Activated T-cell treated with anti-CD3 and anti-CD28 coated beads, Interleukin-2, amount 50 U/mL, for 48 hours (primary cell): ENCODE measurements around the gene KRTCAP3.
"Not testable (repeated sequence)": the region's sequence is repeated elsewhere in the genome, so short reads cannot be mapped to it uniquely, and the experiment has no call there.

ENCODE experiments used
- DNase-seq, 2 experiments: peaks; one replicate each; pipeline ENCODE4 v3.0.0-alpha.2; 2020

Gene KRTCAP3, protein sequence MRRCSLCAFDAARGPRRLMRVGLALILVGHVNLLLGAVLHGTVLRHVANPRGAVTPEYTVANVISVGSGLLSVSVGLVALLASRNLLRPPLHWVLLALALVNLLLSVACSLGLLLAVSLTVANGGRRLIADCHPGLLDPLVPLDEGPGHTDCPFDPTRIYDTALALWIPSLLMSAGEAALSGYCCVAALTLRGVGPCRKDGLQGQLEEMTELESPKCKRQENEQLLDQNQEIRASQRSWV

DNA sequence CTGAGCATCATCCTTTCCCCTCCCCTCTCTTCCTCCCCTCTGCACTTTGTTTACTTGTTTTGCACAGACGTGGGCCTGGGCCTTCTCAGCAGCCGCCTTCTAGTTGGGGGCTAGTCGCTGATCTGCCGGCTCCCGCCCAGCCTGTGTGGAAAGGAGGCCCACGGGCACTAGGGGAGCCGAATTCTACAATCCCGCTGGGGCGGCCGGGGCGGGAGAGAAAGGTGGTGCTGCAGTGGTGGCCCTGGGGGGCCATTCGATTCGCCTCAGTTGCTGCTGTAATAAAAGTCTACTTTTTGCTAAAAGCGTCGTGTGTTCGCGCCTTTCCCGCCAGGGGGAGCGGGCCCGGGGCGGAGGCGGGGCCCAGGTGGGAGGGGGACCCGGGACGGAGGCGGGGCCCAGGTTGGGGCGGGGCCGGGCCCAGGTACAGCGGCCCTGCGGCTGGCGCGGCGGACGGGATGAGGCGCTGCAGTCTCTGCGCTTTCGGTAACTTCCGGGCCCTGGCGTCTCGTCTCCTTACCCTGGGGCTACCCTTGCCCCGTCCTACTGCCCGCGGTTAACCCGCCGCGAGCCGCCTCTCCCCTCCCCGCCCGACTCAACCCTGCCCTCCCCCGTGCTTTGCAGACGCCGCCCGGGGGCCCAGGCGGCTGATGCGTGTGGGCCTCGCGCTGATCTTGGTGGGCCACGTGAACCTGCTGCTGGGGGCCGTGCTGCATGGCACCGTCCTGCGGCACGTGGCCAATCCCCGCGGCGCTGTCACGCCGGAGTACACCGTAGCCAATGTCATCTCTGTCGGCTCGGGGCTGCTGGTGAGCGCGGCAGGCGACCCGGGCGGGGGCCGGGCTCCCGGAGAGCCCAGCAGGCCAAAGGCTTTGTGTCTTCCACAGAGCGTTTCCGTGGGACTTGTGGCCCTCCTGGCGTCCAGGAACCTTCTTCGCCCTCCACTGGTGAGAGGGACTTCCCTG, at the start of gene KRTCAP3:
Gene KRTCAP3, plus strand, starts transcription at position 424 of the 962 bp plus-strand sequence. Its CDS starts 32 bp downstream, at position 456.
- peak; percentile 38 to 56 for DNase-seq

DNA sequence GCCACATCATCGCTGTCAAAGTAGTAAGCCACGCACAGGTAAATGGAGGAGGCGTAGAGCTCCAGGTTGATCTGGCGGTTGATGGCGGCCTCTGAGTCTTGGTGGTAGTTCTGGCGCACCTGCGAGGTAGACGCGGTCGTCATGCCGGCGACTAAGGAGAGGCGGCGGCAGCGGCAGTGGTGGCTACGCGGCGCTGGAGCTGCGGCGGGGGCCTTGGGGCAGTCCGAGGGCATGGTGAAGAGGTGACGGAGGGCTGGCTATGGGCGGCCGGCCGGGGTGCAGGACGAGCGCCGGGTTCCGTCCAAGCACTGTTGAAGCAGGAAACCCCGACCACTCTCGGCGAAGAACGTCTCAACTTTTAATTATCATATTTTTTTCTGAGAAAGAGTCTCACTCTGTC, 49.0 kb upstream of the KRTCAP3 start:
- DNase-seq = no peak

DNA sequence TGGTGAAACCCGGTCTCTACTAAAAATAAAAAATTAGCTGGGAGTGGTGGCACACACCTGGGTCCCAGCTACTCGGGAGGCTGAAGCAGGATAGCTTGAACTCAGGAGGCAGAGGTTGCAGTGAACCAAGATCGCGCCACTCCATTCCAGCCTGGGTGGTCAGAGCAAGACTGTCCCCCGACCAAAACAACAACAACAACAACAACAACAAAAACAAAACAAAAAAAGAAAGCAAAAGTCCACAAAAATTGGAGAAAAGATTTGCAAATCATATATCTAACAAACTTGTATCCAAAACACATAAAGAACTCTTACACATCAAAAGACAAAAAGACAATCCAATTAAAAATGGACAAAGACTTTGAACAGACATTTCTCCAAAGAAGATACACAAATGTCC, 43.2 kb upstream of the KRTCAP3 start:
- DNase-seq = no peak

DNA sequence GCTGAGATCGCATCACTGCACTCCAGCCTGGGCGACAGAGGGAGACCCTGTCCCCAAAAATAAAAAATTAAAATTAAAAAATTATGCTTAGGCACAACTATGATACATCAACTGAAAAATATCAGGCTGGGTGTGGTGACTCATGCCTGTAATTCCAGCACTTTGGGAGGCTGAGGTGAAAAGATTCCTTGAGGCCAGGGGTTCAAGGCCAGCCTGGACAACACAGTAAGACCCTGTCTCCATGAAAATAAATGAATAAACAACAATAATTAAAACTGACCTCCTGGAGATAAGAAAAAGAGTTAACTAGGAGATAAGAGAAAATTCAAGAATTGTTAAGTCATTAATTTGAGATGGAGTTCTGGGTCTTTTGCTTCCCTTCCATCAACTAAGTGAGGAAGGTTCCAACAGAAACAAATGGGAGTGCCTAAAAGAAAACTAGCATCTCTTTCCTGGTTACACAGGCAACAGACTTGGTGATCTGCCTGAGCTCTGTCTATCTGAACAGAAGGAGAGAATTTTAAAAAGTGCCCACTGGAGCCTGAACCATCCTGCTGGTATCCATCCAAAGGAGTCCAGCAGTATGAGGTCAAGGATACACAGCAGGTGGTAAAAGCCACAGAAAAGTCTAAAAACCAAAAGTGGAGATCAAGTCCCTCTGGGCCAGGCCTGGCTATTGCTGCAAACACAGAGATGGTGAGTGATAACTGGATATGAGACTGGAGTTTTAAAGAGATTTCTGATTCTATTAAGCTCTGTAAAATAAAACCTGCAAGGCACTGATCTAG, 41.6 kb upstream of the KRTCAP3 start:
- DNase-seq = no peak

DNA sequence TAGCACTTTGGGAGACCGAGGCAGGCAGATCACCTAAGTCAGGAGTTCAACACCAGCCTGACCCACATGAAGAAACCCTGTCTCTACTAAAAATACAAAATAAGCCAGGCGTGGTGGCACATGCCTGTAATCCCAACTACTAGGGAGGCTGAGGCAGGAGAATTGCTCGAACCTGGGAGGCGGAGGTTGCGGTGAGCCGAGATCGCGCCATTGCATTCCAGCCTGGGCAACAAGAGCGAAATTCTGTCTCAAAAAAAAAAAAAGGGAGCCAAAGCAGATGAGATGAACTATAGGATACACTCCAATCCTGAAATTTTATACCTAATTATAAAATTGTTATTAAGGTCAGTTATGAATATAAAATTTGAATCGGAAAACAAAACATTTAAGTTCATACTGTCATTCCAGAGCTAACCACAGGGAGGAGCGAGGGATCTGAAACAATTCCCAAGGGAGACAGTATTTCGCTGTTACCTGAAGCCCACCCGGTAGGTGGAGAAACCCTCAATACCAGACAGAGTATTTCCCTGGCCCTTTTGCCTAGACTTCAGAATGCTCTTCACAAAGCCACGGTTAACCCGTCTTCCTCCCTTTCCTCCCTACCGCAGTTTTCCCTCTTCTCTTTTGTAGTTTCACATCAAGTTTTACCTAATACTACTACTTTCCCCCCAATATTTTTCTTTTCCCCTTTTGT, 34.2 kb upstream of the KRTCAP3 start:
- DNase-seq = no peak

DNA sequence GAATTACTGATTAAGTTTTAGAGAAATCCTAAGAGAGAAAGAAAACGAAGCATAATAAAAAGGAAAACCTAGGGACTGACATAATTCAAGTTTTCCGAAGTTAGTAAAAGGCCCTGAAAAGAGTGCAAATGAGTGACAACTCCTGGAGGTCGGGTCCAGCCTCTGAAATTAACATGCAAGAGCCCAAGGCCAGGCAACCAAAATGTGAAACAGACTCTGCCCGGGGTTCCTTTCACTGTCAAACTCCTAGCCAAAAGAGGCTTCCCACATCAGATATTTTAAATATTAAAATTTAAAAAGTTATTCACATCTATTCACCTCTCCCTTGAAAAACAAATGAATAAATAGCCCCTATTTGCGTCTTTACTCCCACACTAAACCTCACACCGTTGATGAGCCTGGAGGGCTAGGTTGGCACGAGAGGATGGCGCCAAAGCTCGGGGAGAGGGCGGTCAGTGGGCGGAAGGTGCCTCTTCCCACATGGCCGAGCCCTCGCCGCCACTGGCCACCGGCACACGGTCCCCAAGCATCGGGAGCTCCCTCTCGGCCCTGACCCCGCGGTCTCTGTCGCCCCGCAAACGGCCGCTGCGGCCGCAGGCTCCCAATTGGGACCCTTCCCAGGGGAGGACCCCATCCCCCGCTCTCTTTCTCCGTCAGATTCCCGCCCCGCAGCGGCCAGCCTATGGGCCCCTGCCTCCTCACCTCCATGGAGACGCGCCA, 33.4 kb upstream of the KRTCAP3 start:
- DNase-seq = no peak

DNA sequence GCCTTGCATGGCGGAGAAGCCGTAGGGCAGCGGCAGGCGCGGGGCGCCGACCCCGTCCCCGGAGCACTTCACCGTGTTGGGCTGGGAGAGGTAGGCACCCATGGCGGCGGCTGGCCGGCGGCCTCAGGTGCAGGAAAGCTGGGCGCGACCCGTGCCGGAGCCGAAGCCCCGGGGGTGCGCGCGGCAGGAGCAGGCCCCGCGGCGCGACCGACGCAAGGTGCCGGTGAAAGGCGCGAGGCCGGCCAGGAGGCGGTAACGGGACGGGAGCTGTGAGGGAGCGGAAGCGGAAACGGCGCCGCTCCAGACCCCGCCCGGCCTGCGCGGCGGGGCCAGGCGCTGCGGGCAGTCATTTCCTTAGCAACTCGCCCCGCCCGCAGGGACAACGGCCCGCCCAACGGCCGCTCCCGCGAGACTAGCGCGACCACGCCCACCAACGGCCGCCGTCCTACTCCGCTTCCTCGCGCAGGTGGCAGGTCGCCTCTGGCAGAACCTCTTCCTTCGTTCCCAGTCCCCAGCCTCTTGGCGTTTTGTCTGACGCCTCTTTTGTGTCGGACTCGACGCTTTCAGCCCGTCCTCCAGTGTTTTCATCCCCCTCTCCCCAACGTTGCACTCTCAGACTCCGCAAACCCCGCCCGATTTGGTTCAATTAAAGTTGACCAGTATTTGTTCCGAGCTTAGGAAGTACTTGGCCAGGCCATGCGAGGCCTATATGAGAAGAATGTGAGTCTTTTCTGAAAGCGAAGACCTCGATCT, 32.7 kb upstream of the KRTCAP3 start, which contains the start of gene PPM1G:
Gene PPM1G, minus strand, starts transcription at position 271 of the 753 bp plus-strand sequence. Its CDS starts 169 bp downstream, at position 102.
- peak; percentile 98 to 99 for DNase-seq

DNA sequence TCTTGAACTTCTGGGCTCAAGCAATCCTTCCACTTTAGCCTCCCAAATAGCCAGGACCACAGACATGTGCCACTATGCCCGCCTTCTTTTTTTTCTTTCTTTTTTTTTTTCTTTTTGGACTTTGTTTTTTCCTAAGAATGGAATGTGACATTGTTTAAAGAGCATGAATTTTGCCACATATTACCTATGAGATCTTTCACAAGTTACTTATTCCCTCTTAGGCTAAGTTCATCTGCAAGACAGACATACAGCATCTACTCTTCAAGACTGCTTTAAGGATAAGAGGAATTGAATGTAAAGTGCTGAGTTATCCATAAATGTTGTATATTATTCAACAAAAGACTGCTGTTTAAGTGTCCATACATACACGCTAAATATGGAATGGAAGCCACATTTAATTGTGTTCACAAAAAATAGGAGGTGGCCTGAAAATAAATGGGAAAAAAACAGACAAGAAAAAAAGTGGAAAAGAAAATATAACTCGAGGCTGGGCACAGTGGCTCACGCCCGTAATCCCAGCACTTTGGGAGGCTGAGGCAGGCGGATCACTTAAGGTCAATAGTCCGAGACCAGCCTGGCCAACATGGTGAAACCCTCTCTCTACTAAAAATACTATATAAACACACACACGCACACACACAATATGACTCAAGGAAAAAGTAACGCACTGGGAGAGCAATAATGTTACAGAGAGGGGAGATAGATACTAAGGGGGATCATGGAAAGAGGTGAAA, 29.6 kb upstream of the KRTCAP3 start:
- no peak for DNase-seq

DNA sequence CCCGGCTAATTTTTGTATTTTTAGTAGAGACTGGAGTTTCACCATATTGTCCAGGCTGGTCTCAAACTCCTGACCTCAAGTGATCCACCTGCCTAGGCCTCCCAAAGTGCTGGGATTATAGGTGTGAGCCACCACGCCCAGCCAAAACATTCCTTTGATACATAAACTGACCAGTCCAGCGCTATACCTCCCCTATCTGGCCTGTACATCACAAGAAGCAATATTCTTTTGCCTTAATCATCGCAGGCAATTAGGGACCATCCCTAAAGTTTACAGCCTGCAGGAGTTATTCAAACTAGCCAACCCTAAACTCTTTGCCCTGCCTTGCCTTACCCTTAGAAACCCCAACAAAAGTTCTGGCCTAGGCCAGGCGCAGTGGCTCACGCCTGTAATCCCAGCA, 26.0 kb upstream of the KRTCAP3 start:
- no peak for DNase-seq

DNA sequence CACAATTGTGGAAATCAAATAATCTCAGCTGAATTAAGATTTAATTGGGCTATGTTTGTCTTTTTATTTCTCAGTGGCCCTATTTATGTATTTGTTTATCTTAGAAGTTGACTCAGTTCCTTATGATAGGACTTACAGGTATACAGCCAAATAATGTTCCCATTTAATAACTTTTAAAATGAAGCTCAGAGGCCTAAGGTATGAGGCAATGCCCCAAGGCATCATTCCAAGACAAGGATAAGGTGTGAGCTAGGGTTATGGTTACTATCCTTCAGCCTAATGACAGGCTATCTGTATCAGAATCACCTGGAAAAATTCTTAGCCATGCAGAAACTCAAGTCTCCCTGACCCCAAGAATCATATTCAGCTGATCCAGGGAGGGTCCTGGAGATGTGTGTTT, 21.2 kb upstream of the KRTCAP3 start:
- no peak for DNase-seq

DNA sequence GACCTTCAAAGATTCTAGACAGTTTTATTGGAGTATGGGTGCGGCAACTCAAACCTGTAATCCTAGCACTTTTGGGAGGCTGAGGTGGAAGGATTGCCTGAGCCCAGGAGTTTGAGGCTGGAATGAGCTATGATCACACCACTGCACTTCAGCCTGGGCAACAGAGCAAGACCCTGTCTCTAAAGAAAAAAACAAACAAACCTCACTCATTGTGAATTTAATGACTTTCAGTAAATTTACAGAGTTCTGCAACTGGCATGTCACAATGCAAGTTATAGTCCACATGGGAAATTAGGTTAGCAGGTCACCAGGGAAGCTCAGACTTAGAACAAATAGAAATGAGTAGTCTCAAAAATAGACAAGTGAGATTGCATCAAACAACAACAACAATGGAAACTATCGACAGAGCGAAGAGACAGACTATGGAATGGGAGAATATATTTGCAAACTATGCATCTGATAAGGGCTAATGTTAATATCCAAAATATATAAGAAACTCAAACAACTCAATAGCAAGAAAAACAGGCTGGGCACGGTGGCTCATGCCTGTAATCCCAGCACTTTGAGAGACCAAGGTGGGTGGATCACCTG, 20.4 kb upstream of the KRTCAP3 start:
- DNase-seq = no peak

DNA sequence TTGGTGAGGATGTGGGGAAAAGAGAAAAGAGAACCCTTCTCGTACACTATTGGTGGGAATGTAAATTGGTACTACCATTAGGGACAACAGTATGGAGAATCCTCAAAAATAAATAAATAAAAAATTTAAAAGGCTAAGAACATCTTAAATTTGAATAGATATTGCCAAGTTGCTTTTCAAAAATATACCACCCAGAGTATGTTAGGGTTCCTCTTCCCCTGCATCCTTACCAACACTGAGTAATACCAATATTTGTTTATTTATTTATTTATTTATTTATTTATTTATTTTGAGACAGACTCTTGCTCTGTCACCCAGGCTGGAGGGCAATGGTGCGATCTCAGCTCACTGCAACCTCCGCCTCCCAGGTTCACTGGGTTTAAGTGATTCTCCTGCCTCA, 19.2 kb upstream of the KRTCAP3 start:
- DNase-seq = no peak

DNA sequence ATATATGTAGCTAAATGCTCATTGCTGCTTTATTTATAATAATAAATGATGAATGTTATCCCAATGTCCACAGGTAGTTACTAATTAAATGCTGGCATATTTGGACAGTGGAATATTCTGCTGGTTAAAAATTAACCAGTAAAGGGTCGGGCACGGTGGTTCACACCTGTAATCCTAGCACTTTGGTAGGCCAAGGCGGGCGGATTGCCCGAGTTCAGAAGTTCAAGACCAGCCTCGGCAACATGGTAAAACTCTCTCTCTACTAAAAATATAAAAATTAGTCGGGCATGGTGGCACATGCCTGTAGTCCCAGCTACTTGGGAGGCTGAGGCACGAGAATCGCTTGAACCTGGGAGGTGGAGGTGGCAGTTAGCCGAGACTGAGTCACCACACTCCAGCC, 17.1 kb upstream of the KRTCAP3 start:
- not testable (repeated sequence) for DNase-seq

DNA sequence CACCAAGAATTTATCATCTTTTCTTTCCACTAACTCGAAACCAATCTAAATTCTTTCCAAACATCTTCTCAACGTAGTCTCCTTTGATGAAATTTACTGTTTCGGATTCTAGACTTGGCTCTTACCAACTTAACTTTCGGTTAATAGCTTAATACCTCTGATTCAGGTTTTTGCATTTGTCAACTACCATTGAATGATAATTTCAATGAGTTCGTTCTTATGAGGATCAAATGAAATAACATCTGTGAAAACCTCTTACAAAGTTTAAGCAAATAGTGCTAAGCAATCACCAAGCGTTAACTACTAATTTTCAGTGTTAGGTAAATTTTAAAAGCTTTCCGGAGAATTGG, 14.3 kb upstream of the KRTCAP3 start:
- no peak for DNase-seq

DNA sequence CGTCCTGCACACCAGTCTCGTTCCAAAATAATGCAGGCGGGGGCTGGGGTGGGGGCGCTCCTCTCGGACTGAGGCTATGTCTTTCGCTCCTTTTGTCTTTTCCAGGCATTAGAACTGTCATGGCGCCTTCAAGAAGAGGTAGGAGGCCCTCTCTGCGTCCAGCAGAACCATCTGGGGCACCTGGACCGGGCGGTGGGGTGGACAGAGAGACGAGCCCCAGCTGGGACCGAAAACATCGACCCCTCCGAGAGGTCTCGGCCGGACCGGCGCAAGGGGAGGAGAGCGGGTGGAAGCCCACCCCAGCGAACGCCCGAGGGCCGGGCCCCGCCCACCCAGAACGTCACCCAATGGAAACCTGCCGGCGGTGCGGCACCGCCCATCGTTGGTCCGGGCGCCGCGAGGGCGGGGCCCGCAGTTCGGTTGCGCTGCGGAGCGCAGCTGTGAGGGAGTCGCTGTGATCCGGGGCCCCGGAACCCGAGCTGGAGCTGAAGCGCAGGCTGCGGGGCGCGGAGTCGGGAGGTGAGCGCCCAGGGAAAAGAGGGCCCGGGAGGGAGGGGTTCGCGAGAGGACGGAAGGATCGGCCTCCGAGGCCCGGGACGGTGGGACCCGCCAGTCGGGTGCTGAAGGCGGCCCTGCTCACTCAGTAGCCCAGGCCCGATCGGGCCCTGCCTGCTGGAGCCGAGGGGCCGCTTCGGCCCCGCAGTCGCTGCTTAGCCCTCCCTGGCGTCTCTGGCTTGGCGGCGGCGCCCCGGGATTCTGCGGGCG, 13.8 kb upstream of the KRTCAP3 start, which contains the start of gene NRBP1:
Gene NRBP1, plus strand, starts transcription at position 419 of the 765 bp plus-strand sequence. CDS start 4,643 bp downstream, outside the sequence.
- DNase-seq = peak; percentile 96

DNA sequence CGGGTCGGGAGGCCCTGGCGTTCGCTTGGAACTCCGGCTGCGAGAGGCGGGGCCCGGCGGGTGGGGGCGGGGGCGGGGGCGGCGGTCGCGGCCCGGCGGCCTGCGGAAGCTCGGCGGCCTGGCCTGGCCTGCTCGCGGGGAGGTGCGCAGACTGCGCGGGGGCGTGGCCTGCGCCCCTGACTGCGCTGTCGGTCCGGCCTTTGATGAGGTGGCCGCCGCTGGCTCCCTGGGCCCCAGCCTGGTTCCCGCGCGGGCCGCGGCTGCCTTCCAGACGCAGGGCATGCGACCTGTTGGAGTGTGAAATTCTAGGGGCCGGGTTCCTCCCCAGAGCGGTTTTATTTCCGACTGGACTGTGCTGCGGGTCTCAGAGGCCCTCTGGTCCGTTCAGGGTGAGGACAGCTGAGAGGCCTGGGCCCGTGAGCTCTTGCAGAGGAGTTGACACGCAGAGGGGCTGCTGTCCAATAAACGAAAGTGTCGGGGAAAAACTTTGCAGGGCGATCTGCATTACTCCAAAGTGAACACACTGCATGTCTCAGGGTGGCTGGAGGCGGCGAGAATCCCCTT, 13.1 kb upstream of the KRTCAP3 start:
- DNase-seq = peak; percentile 82 to 88

DNA sequence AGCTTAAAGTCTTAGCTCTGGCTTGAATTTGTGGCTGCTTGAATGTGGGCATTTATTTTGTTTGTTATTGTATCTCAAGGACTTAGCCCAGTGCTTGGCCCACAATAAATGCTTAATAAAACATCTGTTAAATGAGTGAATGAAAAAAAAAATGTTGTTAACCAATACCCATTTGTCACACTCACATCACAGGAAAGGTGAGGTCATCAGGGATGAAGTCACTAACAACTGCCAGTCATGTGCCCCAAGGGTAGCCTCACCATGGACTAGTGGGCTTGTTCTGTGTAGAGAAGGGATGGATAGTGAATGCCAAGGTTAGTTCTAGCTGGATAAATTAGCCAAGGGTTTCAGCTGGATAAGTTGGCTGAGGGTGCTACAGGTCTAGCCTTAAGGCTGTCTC, 10.8 kb upstream of the KRTCAP3 start:
- no peak for DNase-seq

DNA sequence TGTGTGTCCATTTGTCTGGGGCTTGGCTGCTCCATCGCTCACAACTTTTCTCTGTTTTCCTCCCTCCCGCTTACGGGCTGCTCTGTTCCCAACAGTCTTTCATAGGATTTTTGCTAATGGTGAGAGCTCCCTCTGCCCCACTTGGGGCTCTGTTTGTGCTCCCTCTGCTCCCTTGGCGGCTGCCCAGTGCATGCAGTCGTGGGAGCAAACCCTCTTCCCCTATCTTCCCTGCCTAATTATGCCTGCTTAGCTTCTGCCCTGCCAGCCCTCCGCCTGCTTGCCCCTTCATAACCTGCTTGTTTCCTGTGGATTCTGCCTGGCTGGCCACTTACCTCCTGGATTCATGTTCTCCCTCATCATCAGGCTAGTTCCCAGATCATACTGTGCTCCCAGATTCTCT, 6.6 kb upstream of the KRTCAP3 start:
- DNase-seq = no peak
